ENCODE results near the gene LRMDA.
A peak's percentile ranks its signal among the peaks of the same experiment; 100 is the strongest.
"Not testable (repeated sequence)": the region's sequence is repeated elsewhere in the genome, so short reads cannot be mapped to it uniquely, and the experiment has no call there.

Gene LRMDA

DNA sequence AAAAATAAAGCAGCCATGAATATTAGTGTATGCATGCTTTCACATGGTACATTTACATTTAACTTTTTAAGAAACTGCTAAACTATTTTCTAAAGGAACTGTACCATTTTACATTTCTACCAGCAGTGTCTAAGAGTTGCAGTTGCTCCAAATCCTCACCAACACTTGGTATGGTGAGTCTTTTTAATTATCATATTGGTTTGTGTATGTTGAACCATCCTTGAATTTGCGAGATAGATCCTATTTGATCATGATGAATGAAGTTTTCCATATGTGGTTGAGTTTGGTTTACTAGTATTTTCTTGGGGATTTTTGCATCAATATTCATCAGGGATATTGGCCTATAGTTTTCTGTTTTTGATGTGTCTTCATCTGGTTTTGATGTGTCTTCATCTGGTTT is 1057.2 kb downstream of the LRMDA start:
- no peak for DNase-seq (ENCODE audit: low read depth in 2 of 2)

GRCh38 chr10:76491216-76491615 is 1059.8 kb downstream of the LRMDA start:
- no peak for DNase-seq (ENCODE audit: low read depth in 2 of 2)

- DNase-seq (ENCODE audit: low read depth in 2 of 2): no peak
Measured at GRCh38 chr10:76492026-76492425, 1060.6 kb downstream of the LRMDA start.

DNA sequence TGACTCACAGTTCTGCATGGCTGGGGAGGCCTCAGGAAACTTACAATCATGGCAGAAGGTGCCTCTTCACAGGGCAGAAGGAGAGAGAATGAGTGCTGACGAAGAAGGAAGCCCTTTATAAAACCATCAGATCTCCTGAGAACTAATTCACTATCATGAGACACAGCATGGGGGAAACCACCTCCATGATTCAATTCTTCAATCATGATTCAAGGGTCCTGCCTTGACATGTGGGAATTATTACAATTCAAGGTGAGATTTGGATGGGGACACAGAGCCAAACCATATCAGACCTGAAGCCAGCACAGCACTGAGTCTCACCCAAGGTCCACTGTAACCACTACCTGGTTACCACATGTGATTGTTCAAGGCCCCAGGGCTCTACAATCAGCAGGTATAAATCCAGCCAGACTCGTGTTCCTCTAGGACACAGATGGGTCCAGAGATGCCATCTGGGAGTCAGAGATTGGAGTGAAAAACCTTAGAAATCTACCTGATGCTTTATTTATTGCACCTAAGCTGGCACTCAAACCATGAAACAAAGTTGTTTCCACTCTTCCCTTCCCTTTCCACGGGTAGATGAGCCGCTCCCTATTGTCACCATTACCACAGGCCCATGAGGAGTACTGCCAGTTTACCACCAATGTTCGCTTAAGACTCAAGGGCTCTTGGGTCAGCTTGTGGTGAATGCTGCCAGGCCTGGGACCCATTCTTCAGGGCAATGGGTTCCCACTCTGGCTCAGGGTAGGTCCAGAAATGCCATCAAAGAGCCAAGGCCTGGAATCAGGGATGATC is 1061.5 kb downstream of the LRMDA start:
- no peak for DNase-seq (ENCODE audit: low read depth in 2 of 2)

GRCh38 chr10:76497666-76498065 is 1066.2 kb downstream of the LRMDA start:
- DNase-seq (ENCODE audit: low read depth in 2 of 2): no peak

DNA sequence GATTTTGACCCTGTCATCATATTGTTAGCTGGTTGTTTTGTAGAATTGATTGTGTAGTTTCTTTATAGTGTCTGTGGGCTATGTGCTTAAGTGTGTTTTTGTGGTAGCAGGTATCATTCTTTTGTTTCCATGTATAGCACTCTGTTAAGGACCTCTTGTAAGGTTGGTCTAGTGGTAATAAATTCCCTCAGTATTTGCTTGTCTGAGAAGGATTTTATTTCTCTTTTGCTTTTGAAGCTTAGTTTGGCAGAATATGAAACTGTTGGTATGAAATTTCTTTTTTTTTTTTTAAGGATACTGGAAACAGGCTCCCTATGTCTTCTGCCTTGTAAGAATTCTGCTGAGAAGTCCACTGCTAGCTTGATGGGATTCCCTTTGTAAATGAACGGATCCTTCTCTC is 1073.4 kb downstream of the LRMDA start:
- no peak for DNase-seq (ENCODE audit: low read depth in 2 of 2)

- DNase-seq (ENCODE audit: low read depth in 2 of 2): no peak
Measured at GRCh38 chr10:76509446-76509845, 1078.0 kb downstream of the LRMDA start.

DNA sequence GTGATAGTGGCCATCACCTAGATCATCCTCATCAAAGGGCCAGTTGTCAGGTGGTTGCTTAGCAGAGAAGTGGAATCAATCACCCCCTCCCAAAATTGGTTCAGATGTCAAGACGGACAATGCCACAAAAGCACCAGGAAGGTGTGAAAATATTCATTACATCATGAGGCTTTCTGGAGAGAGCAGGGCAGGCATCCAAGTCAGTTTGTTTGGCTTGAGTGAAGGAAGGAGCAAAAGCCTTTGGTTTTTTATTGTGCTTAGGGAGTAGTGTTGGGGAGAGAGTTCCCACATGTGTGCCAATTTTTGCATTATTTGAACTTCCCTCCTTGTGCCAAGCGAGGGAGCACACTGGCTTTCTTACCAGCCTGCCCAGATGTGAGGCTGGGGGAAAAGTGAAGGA is 1082.9 kb downstream of the LRMDA start:
- no peak for DNase-seq (ENCODE audit: low read depth in 2 of 2)

GRCh38 chr10:76514869-76515268 is 1083.4 kb downstream of the LRMDA start:
- DNase-seq (ENCODE audit: low read depth in 2 of 2): no peak

DNA sequence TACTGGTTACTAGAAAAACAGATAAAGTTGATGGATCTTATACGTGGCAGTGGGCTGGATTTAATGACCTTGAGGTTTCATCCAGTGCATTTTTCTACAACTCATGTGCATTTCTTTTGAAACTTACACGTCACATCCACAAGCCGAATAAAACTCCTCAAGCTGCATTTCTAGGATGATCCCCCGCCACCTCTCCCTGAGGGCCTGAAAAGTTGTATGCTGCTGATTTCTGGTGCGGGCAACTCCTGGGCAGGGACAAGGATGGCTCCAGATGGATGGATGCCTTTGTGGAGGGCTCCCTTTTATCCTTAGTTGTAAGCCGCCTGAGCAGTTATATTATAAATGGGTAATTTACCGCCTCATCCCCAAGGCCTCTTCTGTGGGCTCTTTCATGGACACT is 1091.1 kb downstream of the LRMDA start:
- no peak for DNase-seq (ENCODE audit: low read depth in 2 of 2)

DNA sequence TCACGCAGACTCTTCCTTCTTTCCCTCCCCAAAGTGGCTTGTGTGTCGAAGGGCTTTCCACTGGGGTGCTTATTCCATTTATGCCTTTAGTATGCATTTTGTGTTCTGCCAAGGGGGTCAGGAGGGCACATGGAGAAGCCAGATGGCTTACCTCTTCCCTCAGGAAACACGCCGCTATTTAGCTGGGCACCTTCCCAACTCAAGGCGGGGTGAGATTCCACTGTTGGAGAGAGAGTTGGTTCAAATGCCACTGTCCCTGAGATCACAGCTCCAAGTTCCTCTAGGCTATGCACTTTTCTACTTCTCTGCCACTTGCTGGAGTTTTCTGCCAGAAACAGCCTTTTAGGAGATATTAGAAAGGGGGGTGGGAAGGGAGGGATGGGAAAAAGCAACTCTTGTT is 1091.8 kb downstream of the LRMDA start:
- no peak for DNase-seq (ENCODE audit: low read depth in 2 of 2)

DNA sequence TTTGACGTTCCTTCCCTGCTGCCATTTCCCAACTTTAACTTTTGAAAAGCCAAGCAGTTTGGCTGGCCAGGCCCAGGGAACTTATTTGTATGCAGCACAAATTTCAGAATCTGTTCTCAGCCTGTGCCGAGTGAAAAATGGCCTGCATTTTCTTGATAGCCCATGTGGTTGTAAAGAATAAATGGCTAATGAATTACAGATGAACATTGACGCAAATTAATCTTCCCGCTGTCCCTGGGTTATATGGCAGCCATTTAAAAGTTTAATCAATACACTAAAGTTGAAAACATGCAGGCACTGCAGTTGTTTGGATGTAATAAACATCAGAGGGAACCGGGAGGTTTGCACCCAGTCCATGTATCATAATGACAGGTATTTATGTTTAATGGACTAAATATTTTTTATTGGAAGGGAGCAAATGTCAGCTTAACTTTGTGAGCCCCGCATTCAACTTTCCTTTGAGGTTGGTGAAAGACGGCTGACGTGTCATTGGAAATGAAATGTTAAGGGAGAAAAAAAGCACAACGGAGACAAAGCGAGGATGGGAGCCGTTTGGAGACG is 1092.4 kb downstream of the LRMDA start:
- no peak for DNase-seq (ENCODE audit: low read depth in 2 of 2)

GRCh38 chr10:76526833-76527232 is 1095.4 kb downstream of the LRMDA start:
- not testable (repeated sequence) for DNase-seq (ENCODE audit: low read depth in 2 of 2)

GRCh38 chr10:76540331-76540730 is 1108.9 kb downstream of the LRMDA start:
- DNase-seq (ENCODE audit: low read depth in 2 of 2): no peak

- no peak for DNase-seq (ENCODE audit: low read depth in 2 of 2)
Measured at GRCh38 chr10:76540786-76541185, 1109.4 kb downstream of the LRMDA start.

DNA sequence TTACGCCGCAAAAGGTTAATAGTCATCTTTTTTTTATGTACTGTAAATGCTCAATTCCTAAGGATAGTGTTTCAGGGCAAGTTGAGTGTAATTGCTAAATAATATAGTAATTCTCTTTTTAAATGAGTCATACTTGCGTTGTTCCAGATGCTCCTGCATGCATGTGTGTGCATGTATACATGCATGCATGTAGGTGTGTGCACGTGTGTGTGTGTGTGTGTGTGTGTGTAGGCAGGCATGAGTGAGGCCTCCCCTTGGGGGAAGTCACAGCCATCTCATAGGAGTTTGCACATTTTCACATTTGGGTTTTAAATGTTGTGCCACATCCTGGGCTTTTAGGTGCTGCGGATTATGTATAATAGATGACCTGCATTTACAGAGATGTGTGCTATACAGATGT is 1110.4 kb downstream of the LRMDA start:
- no peak for DNase-seq (ENCODE audit: low read depth in 2 of 2)

GRCh38 chr10:76542307-76542930 is 1111.0 kb downstream of the LRMDA start:
- DNase-seq (ENCODE audit: low read depth in 2 of 2): no peak

DNA sequence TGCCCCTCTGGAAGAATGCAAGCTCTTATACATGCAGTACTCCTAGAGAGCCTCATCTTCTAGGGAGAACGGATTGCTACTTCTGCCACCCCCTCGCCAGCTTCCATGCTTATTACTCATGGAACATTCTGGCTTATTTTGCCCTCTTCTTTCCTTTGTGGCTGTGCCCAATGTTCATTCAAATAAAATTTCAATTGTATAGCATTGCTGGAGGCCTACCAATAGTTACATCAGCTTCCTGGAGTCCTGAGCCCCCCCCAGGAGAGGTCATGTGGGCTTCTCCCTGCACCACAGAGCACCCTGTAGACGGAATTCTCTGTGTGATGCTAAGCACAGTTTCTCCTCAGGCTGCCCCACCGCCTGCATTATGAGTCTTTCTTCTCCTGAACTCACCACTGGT is 1112.2 kb downstream of the LRMDA start:
- no peak for DNase-seq (ENCODE audit: low read depth in 2 of 2)

- DNase-seq (ENCODE audit: low read depth in 2 of 2): no peak
Measured at GRCh38 chr10:76544789-76545188, 1113.4 kb downstream of the LRMDA start.

DNA sequence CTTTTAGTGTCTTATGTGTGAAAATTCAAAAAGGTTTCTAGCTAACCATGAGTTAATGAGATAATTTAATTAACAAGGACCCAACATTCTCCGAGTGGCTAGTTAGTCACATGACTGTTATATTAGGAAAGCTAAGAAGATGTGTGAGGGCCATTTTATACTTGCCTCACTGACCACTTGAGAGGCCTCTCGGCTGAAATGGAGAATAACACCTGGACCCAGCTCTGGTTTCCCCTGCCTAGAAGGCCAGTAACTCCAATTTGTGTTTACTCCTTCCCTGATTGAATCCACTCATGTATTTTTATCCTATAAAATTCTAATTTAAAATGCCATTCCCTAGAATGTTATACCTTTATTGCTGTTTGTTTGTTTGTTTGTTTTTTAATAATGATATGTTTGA is 1115.0 kb downstream of the LRMDA start:
- no peak for DNase-seq (ENCODE audit: low read depth in 2 of 2)

DNA sequence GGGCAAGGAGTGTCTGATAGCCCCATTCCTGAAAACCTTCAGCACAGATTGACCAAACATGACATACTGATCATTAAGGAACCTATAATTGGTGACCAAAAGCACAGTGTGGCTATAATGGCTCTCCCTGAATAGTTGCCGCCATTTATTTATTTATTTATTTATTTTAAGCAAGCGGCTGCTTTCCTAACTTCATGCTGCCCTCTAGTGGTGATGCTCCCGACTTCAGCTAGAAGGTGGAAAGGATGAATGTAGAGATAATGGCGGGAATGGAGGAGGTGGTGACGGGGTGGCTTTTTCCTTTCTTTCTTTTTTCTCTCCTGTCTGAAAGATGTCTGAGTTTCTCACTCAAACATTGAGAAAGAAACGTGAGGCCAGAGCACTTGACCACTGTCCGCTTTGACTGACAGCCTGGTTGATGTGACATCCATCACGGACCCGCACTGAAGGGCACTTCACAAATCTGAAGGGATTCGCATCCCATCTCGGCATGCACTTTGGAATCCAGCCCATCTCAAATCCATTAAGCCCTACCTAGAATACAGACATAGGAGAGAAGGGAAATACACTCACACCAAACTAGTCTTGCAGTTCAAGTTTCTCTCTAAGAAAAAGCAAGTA is 1116.0 kb downstream of the LRMDA start:
- DNase-seq (ENCODE audit: low read depth in 2 of 2): peak in 1 of 2 donors; percentile 1

DNA sequence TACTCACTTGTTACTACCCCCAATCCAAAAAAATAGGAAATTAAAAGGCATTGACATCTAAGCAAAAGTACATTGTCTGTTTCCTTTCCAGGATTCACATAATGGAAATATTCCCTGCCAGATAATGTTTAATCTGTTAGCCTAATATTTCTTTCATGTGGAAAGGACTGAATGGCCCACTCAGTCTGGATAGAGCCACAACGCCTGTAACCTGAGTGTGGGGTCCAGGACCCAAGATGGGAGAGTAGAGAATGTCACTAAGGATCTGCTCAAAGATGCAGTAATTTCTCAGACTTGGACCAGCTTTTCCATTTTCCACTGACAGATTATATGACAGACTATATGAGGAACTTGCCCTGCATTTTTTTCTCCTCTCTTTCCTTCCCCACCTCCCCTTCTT is 1117.3 kb downstream of the LRMDA start:
- no peak for DNase-seq (ENCODE audit: low read depth in 2 of 2)

GRCh38 chr10:76549171-76549570 is 1117.7 kb downstream of the LRMDA start:
- no peak for DNase-seq (ENCODE audit: low read depth in 2 of 2)
